Urothelium cell line (cell line): ENCODE measurements around the gene RPL35A.
A peak's percentile ranks its signal among the peaks of the same experiment; 100 is the strongest.
"Not testable (repeated sequence)": the region's sequence is repeated elsewhere in the genome, so short reads cannot be mapped to it uniquely, and the experiment has no call there.

ENCODE experiments used
- DNase-seq: peaks from one replicate; pipeline ENCODE4 v3.0.0; 2011; ENCODE audit warnings: low spot score, mixed read lengths
- FAIRE-seq: peaks from 2 replicates; lab custom pipeline; 2011; peaks lifted over from hg19 to GRCh38; lab: Jason Lieb, UNC

RPL35A gene

GRCh38 chr3:197951392-197951990 is 1.5 kb downstream of the RPL35A start:
- DNase-seq: no peak
- FAIRE-seq: no peak

GRCh38 chr3:197952440-197952839 is 2.5 kb downstream of the RPL35A start:
- no peak for DNase-seq
- FAIRE-seq: no peak

GRCh38 chr3:197953325-197953724 is 3.3 kb downstream of the RPL35A start:
- no peak for FAIRE-seq
- no peak for DNase-seq

DNA sequence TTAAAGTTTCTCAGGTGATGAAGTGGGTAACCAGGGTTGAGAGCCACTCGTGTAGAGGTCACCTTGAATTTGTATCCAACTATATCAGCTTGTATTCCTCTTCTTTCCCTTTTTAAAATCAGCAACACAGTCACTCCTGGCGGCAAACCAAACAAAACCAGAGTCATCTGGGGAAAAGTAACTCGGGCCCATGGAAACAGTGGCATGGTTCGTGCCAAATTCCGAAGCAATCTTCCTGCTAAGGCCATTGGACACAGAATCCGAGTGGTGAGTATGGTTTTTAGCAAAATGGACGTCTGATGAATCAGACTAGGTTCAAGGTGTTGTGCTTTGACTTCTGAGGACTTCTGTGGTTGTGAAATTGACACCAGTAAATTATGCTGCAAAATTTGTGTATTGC is 3.9 kb downstream of the RPL35A start:
- no peak for FAIRE-seq
- DNase-seq: no peak

- no peak for DNase-seq
- FAIRE-seq: no peak
Measured at GRCh38 chr3:197955892-197956477, 6.0 kb downstream of the RPL35A start.

- DNase-seq (no peak), FAIRE-seq (no peak)
Measured at GRCh38 chr3:197956626-197956988, 6.6 kb downstream of the RPL35A start.

- DNase-seq: no peak
- no peak for FAIRE-seq
Measured at GRCh38 chr3:197957790-197958133, 7.8 kb downstream of the RPL35A start.

GRCh38 chr3:197958346-197958745 is 8.4 kb downstream of the RPL35A start:
- no peak for FAIRE-seq
- DNase-seq: no peak

GRCh38 chr3:197958848-197959247 is 8.9 kb downstream of the RPL35A start:
- not testable (repeated sequence) for FAIRE-seq, DNase-seq

DNA sequence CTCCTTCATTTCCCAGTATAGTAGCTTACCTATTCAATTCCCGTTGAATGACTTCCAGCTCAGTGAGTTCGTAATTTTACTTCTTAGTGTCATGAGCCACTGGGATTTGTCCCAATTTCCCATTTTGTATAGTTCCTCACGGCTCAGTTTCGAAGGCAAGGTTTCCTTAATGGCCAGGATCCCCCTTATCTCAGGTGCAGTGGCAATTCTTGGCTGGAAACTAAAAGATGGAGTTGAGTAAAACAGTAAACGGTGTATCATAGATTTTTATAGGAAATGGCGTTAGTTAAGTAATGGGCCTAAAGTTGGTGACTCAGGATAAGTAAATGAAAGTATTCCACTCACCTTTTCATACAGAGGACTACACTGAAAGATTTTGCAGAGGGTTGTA is 9.5 kb downstream of the RPL35A start:
- FAIRE-seq: no peak
- DNase-seq: no peak

DNA sequence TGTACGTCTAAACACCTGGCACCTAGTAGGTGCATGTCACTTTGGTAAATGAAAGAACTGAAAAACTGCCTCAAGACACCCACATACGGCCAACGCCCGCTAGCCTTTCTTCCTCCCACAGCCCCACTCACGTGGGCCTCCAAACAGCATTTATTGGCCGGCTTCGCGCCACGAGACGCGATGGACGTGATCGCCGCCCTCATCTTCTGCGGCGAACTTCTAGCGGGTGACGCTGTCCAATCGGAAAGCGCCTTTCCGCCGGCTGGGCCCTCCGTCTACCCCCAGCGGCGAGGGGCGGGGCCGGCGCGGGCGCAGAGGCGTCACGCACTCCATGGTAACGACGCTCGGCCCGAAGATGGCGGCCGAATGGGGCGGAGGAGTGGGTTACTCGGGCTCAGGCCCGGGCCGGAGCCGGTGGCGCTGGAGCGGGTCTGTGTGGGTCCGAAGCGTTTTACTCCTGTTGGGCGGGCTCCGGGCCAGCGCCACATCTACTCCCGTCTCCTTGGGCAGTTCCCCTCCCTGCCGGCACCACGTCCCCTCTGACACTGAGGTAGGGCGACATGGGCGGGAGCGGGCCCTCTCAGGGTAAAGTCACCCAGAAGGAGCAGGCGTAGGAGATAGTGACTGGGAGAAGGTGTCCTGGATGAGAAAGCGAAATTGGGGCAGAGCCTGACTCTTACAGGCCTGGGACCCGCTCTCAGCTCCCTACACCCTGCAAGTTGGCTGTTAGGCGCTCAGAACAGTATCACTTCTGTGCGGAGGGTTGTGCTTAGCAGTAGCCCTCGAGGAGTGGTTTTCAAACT is 10.1 kb downstream of the RPL35A start, which contains the start of gene LMLN:
Gene LMLN (plus strand): TSS at position 327 of the 803 bp plus-strand sequence. CDS start 29 bp downstream, at position 356.
- FAIRE-seq (peak; percentile 56), DNase-seq (peak; percentile 95)

DNA sequence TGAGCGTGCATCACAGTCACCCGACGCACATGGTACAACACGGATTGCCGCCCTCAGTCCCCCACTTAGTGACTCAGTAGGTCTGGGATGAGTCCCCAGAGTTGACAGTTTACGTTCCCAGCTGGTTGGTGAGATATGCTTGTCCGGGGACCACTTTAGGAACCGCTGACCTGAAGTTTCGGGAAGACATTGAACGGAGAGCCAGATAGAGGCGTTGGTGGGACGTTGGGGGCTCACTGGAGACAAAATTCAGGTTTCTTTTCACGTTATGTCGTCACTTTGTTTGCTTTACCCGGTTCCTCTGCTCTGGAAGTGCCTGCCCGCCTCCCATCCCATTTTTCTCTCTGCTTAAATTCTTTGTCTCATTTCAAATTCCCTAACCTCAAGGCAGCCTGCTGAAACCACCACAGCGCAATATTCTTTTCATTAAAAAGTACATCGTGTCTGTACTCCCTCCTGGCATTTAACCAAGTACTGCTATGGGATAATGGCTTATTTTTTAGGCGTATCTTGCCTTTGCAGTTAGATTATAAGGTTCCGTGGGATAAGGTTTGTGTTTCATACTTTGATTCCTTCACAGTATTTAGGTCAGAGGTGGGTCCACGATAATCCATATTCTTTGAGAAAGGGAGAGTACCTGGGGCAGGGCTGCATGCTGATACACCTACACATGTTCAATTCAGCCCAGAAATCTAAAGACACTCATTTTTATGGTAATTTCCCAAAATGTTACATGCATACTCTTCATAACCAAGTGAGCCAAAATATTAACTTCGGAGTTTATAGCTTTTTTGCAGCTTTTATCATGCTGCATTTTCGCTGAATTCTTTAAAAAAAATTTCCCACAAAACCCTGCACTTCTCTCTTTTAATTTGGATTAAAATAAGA is 10.9 kb downstream of the RPL35A start:
- DNase-seq (no peak), FAIRE-seq (no peak)

DNA sequence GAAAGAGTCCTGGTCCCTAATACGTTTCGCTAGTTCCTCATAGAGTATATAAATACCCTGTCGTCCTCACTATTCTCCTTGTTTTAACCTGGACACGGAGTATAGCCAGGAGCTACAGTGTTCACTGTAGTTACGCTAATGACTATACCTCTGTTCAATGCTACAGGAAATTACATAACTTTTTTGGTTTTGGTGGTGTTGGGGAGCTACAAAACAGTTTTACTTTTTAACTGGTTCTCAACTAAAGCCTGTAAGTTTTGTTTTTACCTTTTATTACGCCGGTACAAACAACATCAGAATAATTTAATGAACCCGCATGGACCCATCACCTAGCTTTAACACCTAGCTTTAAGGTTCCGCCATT is 11.6 kb downstream of the RPL35A start:
- FAIRE-seq (no peak), DNase-seq (no peak)

DNA sequence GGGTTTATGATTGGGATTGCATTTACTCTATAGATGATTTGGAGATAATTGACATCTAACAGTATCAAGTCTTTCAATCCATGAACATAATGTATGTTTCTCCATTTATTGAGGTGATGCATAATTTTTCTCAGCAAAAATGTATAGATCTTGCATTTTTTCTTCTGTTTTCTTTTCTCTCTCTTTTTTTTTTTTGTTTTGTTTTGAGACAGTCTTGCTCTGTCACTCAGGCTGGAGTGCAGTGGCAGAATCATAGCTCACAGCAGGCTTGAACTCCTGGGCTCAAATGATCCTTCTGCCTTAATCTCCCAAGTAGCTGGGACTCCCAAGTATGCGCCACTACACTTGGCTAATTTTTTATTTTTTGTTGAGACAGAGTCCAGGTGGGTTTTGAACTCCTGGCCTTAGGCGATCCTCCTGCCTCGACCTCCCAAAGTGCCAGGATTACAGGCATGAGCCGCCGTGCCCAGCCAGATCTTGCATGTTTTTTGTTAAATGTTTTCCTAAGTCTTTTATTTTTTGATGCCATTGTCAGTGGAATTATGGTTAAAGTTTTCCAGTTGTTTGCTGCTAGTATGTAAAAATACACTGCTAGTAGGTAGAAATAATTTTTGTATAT is 13.1 kb downstream of the RPL35A start:
- DNase-seq (no peak), FAIRE-seq (no peak)

DNA sequence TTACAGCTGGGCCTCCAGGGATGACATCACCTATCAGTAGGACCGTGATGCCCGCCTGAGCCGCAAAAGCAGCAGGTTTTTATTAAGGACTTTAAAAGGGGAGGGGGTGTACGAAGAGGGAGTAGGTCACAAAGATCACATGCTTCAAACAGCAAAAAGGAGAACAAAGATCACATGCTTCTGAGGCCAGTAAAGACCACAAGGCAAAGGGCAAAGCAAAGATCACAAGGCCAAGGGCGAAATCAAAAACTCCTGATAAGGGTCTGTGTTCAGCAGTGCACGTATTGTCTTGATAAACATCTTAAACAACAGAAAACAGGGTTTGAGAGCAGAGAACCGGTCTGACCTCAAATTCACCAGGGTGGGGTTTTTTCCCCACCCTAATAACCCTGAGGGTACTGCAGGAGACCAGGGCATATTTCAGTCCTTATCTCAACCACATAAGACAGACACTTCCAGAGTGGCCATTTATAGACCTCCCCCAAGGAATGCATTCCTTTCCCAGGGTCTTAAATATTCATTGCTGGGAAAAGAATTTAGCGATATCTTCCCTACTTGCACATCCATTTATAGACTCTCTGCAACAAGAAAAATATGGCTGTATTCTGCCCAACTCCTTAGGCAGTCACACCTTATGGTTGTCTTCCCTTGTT is 17.5 kb downstream of the RPL35A start:
- not testable (repeated sequence) for FAIRE-seq, DNase-seq

GRCh38 chr3:197970588-197970987 is 20.6 kb downstream of the RPL35A start:
- no peak for FAIRE-seq
- DNase-seq: no peak

GRCh38 chr3:197974016-197974415 is 24.0 kb downstream of the RPL35A start:
- FAIRE-seq (no peak), DNase-seq (no peak)

GRCh38 chr3:197975311-197975710 is 25.3 kb downstream of the RPL35A start:
- no peak for DNase-seq
- no peak for FAIRE-seq

DNA sequence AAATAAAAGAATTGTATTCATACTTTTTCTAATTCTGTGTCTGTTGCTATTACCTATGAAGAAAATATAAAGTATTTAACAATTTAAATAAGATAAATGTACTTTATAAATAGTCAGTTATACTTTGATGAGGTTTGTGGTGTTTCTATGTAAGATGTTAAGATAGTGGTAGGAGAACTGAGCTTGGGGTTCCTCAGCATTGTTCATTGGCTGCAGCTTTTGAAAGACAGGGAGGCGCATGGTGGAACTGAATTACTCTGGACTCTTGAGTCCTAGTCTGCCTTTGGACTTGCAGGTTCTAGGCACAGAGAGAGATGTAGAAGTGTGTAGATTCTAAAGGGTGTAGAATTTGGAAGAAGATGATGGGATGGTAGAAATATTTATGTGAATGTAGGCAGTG is 33.1 kb downstream of the RPL35A start:
- no peak for FAIRE-seq
- DNase-seq: no peak

DNA sequence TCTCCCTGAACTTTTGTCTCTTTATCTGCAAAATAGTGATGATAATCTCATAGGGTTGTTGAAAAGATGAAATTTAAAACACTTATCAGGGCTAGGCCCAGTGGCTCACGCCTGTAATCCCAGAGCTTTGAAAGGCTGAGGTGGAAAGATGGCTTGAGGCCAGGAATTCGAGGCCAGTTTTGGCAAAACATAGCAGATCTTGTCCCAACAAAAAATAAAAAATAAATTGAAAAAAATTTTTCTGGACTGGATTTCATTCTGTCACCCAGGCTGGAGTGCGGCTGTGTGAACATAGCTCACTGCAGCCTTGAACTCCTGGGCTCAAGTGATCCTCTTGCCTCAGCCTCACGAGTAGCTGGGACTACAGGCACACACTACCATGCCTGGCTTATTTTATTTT is 39.7 kb downstream of the RPL35A start:
- no peak for FAIRE-seq
- DNase-seq: no peak
